ENCODE results near the gene TFIP11.

Gene TFIP11

GRCh38 chr22:26508148-26508547 lies 4.1 kb downstream of the TFIP11 start:
- H3K9me3 ChIP-seq (ENCODE audit: control insufficient read depth, insufficient read depth, low read length) = no peaks in the 10 kb centered on the region
- H3K36me3 ChIP-seq (ENCODE audit: insufficient read depth, low read length) = peaks cover 23% of the 10 kb centered on the region
- H3K4me1 ChIP-seq (ENCODE audit: insufficient read depth, low read length) = no peaks in the 10 kb centered on the region
- no peak overlapping the region for H3K9ac ChIP-seq (ENCODE audit: low read depth, low read length)

GRCh38 chr22:26503758-26504157 lies 8.5 kb downstream of the TFIP11 start:
- H3K9ac ChIP-seq (ENCODE audit: low read depth, low read length) = no peak overlapping the region
- H3K4me1 ChIP-seq (ENCODE audit: insufficient read depth, low read length) = no peaks in the 10 kb centered on the region
- no peaks in the 10 kb centered on the region for H3K9me3 ChIP-seq (ENCODE audit: control insufficient read depth, insufficient read depth, low read length)
- H3K36me3 ChIP-seq (ENCODE audit: insufficient read depth, low read length) = peaks cover 33% of the 10 kb centered on the region

- Histone ChIP-seq H3K4me1 (ENCODE audit: insufficient read depth, low read length) (no peaks in the 10 kb centered on the region), H3K9ac (ENCODE audit: low read depth, low read length) (no peak overlapping the region), H3K9me3 (ENCODE audit: control insufficient read depth, insufficient read depth, low read length) (no peaks in the 10 kb centered on the region), H3K36me3 (ENCODE audit: insufficient read depth, low read length) (peaks cover 31% of the 10 kb centered on the region)
Measured at GRCh38 chr22:26502688-26503561, 9.3 kb downstream of the TFIP11 start.

- no peaks in the 10 kb centered on the region for H3K9me3 ChIP-seq (ENCODE audit: control insufficient read depth, insufficient read depth, low read length)
- no peak overlapping the region for H3K9ac ChIP-seq (ENCODE audit: low read depth, low read length)
- peaks cover 28% of the 10 kb centered on the region for H3K36me3 ChIP-seq (ENCODE audit: insufficient read depth, low read length)
Measured at GRCh38 chr22:26501996-26502395, 10.3 kb downstream of the TFIP11 start.

GRCh38 chr22:26499188-26499703 lies 13.0 kb downstream of the TFIP11 start:
- no peak overlapping the region for H3K9ac ChIP-seq (ENCODE audit: low read depth, low read length)
- H3K9me3 ChIP-seq (ENCODE audit: control insufficient read depth, insufficient read depth, low read length) = no peaks in the 10 kb centered on the region
- no peaks in the 10 kb centered on the region for H3K4me1 ChIP-seq (ENCODE audit: insufficient read depth, low read length)
- H3K36me3 ChIP-seq (ENCODE audit: insufficient read depth, low read length) = peaks cover 36% of the 10 kb centered on the region

More at GRCh38 chr22:26501996-26502395, 10.3 kb downstream of the TFIP11 start:
- H3K4me1 ChIP-seq (ENCODE audit: insufficient read depth, low read length) = no peaks in the 10 kb centered on the region

GRCh38 chr22:26496456-26496855 lies 15.8 kb downstream of the TFIP11 start:
- Histone ChIP-seq H3K36me3 (ENCODE audit: insufficient read depth, low read length) (peaks cover 41% of the 10 kb centered on the region), H3K9ac (ENCODE audit: low read depth, low read length) (no peak overlapping the region), H3K9me3 (ENCODE audit: control insufficient read depth, insufficient read depth, low read length) (no peaks in the 10 kb centered on the region), H3K4me1 (ENCODE audit: insufficient read depth, low read length) (peaks cover 3% of the 10 kb centered on the region; the same call in 1 of the 2 replicates)

- H3K9me3 ChIP-seq (ENCODE audit: control insufficient read depth, insufficient read depth, low read length) = no peaks in the 10 kb centered on the region
- no peak overlapping the region for H3K9ac ChIP-seq (ENCODE audit: low read depth, low read length)
- peaks cover 40% of the 10 kb centered on the region for H3K36me3 ChIP-seq (ENCODE audit: insufficient read depth, low read length)
- H3K4me1 ChIP-seq (ENCODE audit: insufficient read depth, low read length) = peaks cover 3% of the 10 kb centered on the region; the same call in 1 of the 2 replicates
Measured at GRCh38 chr22:26494506-26494905, 17.8 kb downstream of the TFIP11 start.

GRCh38 chr22:26492220-26492619 lies 20.1 kb downstream of the TFIP11 start:
- Histone ChIP-seq H3K36me3 (ENCODE audit: insufficient read depth, low read length) (peaks cover 52% of the 10 kb centered on the region), H3K9ac (ENCODE audit: low read depth, low read length) (no peak overlapping the region), H3K4me1 (ENCODE audit: insufficient read depth, low read length) (peaks cover 3% of the 10 kb centered on the region; the same call in 1 of the 2 replicates), H3K9me3 (ENCODE audit: control insufficient read depth, insufficient read depth, low read length) (no peaks in the 10 kb centered on the region)

GRCh38 chr22:26489447-26490036 lies 22.7 kb downstream of the TFIP11 start:
- Histone ChIP-seq H3K36me3 (ENCODE audit: insufficient read depth, low read length) (peaks cover 37% of the 10 kb centered on the region), H3K9ac (ENCODE audit: low read depth, low read length) (no peak overlapping the region), H3K9me3 (ENCODE audit: control insufficient read depth, insufficient read depth, low read length) (no peaks in the 10 kb centered on the region), H3K4me1 (ENCODE audit: insufficient read depth, low read length) (peaks cover 3% of the 10 kb centered on the region; the same call in 1 of the 2 replicates)

GRCh38 chr22:26487996-26488395 lies 24.3 kb downstream of the TFIP11 start:
- Histone ChIP-seq H3K4me1 (ENCODE audit: insufficient read depth, low read length) (no peaks in the 10 kb centered on the region; the same call in 1 of the 2 replicates), H3K9ac (ENCODE audit: low read depth, low read length) (no peak overlapping the region), H3K36me3 (ENCODE audit: insufficient read depth, low read length) (peaks cover 28% of the 10 kb centered on the region), H3K9me3 (ENCODE audit: control insufficient read depth, insufficient read depth, low read length) (no peaks in the 10 kb centered on the region)

GRCh38 chr22:26486394-26486793 lies 25.9 kb downstream of the TFIP11 start:
- H3K9ac ChIP-seq (ENCODE audit: low read depth, low read length) = no peak overlapping the region
- H3K36me3 ChIP-seq (ENCODE audit: insufficient read depth, low read length) = peaks cover 22% of the 10 kb centered on the region

GRCh38 chr22:26485806-26486390 lies 26.4 kb downstream of the TFIP11 start:
- no peak overlapping the region for H3K9ac ChIP-seq (ENCODE audit: low read depth, low read length)
- H3K4me1 ChIP-seq (ENCODE audit: insufficient read depth, low read length) = peaks cover 17% of the 10 kb centered on the region
- H3K9me3 ChIP-seq (ENCODE audit: control insufficient read depth, insufficient read depth, low read length) = no peaks in the 10 kb centered on the region
- H3K36me3 ChIP-seq (ENCODE audit: insufficient read depth, low read length) = peaks cover 27% of the 10 kb centered on the region

More at GRCh38 chr22:26486394-26486793, 25.9 kb downstream of the TFIP11 start:
- Histone ChIP-seq H3K9me3 (ENCODE audit: control insufficient read depth, insufficient read depth, low read length) (no peaks in the 10 kb centered on the region), H3K4me1 (ENCODE audit: insufficient read depth, low read length) (peaks cover 14% of the 10 kb centered on the region)

GRCh38 chr22:26485013-26485412 lies 27.3 kb downstream of the TFIP11 start:
- Histone ChIP-seq H3K9ac (ENCODE audit: low read depth, low read length) (no peak overlapping the region), H3K36me3 (ENCODE audit: insufficient read depth, low read length) (peaks cover 27% of the 10 kb centered on the region), H3K4me1 (ENCODE audit: insufficient read depth, low read length) (peaks cover 17% of the 10 kb centered on the region), H3K9me3 (ENCODE audit: control insufficient read depth, insufficient read depth, low read length) (no peaks in the 10 kb centered on the region)

GRCh38 chr22:26484360-26484706 lies 27.9 kb downstream of the TFIP11 start:
- Histone ChIP-seq H3K9ac (ENCODE audit: low read depth, low read length) (peak overlapping the region; percentile 96), H3K9me3 (ENCODE audit: control insufficient read depth, insufficient read depth, low read length) (no peaks in the 10 kb centered on the region), H3K36me3 (ENCODE audit: insufficient read depth, low read length) (peaks cover 20% of the 10 kb centered on the region), H3K4me1 (ENCODE audit: insufficient read depth, low read length) (peaks cover 17% of the 10 kb centered on the region)
